HG03457 (cell line): Measurements from ENCODE around the gene GLRA3.
"Not testable (repeated sequence)": the region's sequence is repeated elsewhere in the genome, so short reads cannot be mapped to it uniquely, and the experiment has no call there.

Experiments used
- ATAC-seq: cut with Tn5 transposase; IDR thresholded peaks from one replicate; pipeline ENCODE4 v1.9.1; 2021; ENCODE audit warnings: moderate number of reproducible peaks; ENCODE audit not compliant: unreplicated experiment

GLRA3 gene

GRCh38 chr4:174813292-174813691 is 15.8 kb downstream of the GLRA3 start:
- ATAC-seq: no peak

- ATAC-seq: no peak
These were observed 18.2 kb downstream of the GLRA3 start for GRCh38 chr4:174810834-174811233.

- ATAC-seq: no peak
These were observed 20.2 kb downstream of the GLRA3 start for GRCh38 chr4:174808836-174809235.

GRCh38 chr4:174808119-174808518 is 20.9 kb downstream of the GLRA3 start:
- ATAC-seq: no peak

- ATAC-seq: no peak
These were observed 23.3 kb downstream of the GLRA3 start for GRCh38 chr4:174805746-174806145.

GRCh38 chr4:174794543-174795094 is 34.4 kb downstream of the GLRA3 start:
- ATAC-seq: no peak

- no peak for ATAC-seq
These were observed 39.4 kb downstream of the GLRA3 start for GRCh38 chr4:174789657-174790056.

- ATAC-seq: not testable (repeated sequence)
These were observed 50.6 kb downstream of the GLRA3 start for GRCh38 chr4:174778274-174778986.

GRCh38 chr4:174775366-174775765 is 53.7 kb downstream of the GLRA3 start:
- no peak for ATAC-seq

GRCh38 chr4:174764105-174764729 is 64.8 kb downstream of the GLRA3 start:
- ATAC-seq: peak; percentile 73

- ATAC-seq: peak; percentile 79
These were observed 65.5 kb downstream of the GLRA3 start for GRCh38 chr4:174763454-174764104.

GRCh38 chr4:174761451-174761850 is 67.6 kb downstream of the GLRA3 start:
- ATAC-seq: no peak

- ATAC-seq: no peak
These were observed 71.3 kb downstream of the GLRA3 start for GRCh38 chr4:174757736-174758135.

- ATAC-seq: no peak
These were observed 76.0 kb downstream of the GLRA3 start for GRCh38 chr4:174753021-174753420.

GRCh38 chr4:174752026-174752425 is 77.0 kb downstream of the GLRA3 start:
- no peak for ATAC-seq

GRCh38 chr4:174749091-174749490 is 80.0 kb downstream of the GLRA3 start:
- no peak for ATAC-seq

GRCh38 chr4:174746710-174747109 is 82.3 kb downstream of the GLRA3 start:
- ATAC-seq: no peak

GRCh38 chr4:174742561-174742960 is 86.5 kb downstream of the GLRA3 start:
- ATAC-seq: no peak

GRCh38 chr4:174739576-174739975 is 89.5 kb downstream of the GLRA3 start:
- ATAC-seq: no peak

- ATAC-seq: no peak
These were observed 94.9 kb downstream of the GLRA3 start for GRCh38 chr4:174734181-174734580.

GRCh38 chr4:174717828-174718227 is 111.2 kb downstream of the GLRA3 start:
- ATAC-seq: no peak
